Endothelial cell of umbilical vein (primary cell): ENCODE results near the gene CAND1. TPM values are rescaled to one million over a fixed set of nuclear protein-coding genes. Genes with fewer than 3 reads are reported as not detected.

Experiments
- BruUV-seq: library from RNA; stranded (reverse); fragments of 400-500 nt; replicated peaks from 2 replicates; lab custom pipeline; 2021; lab: Mats Ljungman, UMichigan
- CTCF ChIA-PET: fragments of 300-600, 350-600 bp; sonication (Branson Sonifier 250); formaldehyde crosslinking; loops from one replicate; lab custom pipeline; 2021; ENCODE audit warnings: antibody characterized with exemption, inconsistent platforms; lab: Charles Lee
- POLR2A ChIA-PET: fragments of 300-600, 350-600 bp; sonication (Branson Sonifier 250); formaldehyde crosslinking; loops from one replicate; lab custom pipeline; 2021; ENCODE audit warnings: antibody characterized with exemption, inconsistent platforms; lab: Charles Lee
- DNase-seq: peaks from one replicate; pipeline ENCODE4 v3.0.0-alpha.2; 2011; ENCODE audit warnings: low read depth, low spot score
- FAIRE-seq: peaks from 2 replicates; lab custom pipeline; 2011; peaks lifted over from hg19 to GRCh38; lab: Jason Lieb, UNC
- H2AFZ ChIP-seq: 2 replicates; pipeline ENCODE4 v1.6.0; 2012; ENCODE audit warnings: low read depth, low read length, control low read depth, inconsistent platforms
- H3K27ac ChIP-seq: 2 replicates; pipeline ENCODE4 v1.5.1; 2011; ENCODE audit warnings: low read depth, mild to moderate bottlenecking, control low read depth, low read length, moderate library complexity; ENCODE audit not compliant: insufficient read depth
- H3K27me3 ChIP-seq, 2 experiments: 2 replicates each; pipeline versions ENCODE4 v1.6.0 to v1.6.1; 2011; ENCODE audit warnings: low read length in 2 of 2, mixed read lengths in 1 of 2; ENCODE audit not compliant: control insufficient read depth in 2 of 2, insufficient read depth in 2 of 2
- H3K36me3 ChIP-seq, 2 experiments: 2 replicates in 1 of 2; 3 replicates in 1 of 2; pipeline ENCODE4 v1.5.1; 2011; ENCODE audit warnings: low read length in 2 of 2, mild to moderate bottlenecking in 1 of 2, moderate library complexity in 1 of 2; ENCODE audit not compliant: control insufficient read depth in 2 of 2, insufficient read depth in 2 of 2; ENCODE audit errors: extremely low read depth in 1 of 2
- H3K4me1 ChIP-seq: 3 replicates; pipeline ENCODE4 v1.5.1; 2011; ENCODE audit warnings: mild to moderate bottlenecking, low read length; ENCODE audit not compliant: control insufficient read depth, insufficient read depth; ENCODE audit errors: extremely low read depth
- H3K4me2 ChIP-seq: 2 replicates; pipeline ENCODE4 v1.6.1; 2011; ENCODE audit warnings: low read length, control low read depth, mixed read lengths; ENCODE audit not compliant: insufficient read depth
- H3K4me3 ChIP-seq, 3 experiments: fragments of 200-600 bp in 1 of 3; sonication (generic), shearing (Covaris generic) in 1 of 3; replicated peaks in 1 of 3; 2 replicates each; pipeline ENCODE4 v1.5.1; 2011 to 2016; ENCODE audit warnings: control low read depth in 3 of 3, low read length in 3 of 3, mild to moderate bottlenecking in 2 of 3, inconsistent platforms in 1 of 3, low read depth in 1 of 3, moderate library complexity in 1 of 3; ENCODE audit not compliant: insufficient read depth in 1 of 3
- H3K79me2 ChIP-seq: 2 replicates; pipeline ENCODE4 v1.6.0; 2012; ENCODE audit warnings: low read length, inconsistent platforms; ENCODE audit not compliant: control insufficient read depth, insufficient read depth
- H3K9ac ChIP-seq: replicated peaks from 2 replicates; pipeline ENCODE3; 2011; ENCODE audit warnings: low read length, control low read depth; ENCODE audit not compliant: insufficient read depth; ENCODE audit errors: extremely low read depth
- H3K9me1 ChIP-seq: replicated peaks from 3 replicates; pipeline ENCODE4 v1.6.0; 2011; ENCODE audit warnings: mild to moderate bottlenecking, low read length; ENCODE audit not compliant: control insufficient read depth, insufficient read depth; ENCODE audit errors: extremely low read depth
- H3K9me3 ChIP-seq: replicated peaks from 2 replicates; pipeline ENCODE4 v1.5.1; 2012; ENCODE audit warnings: low read length, inconsistent platforms; ENCODE audit not compliant: control insufficient read depth, insufficient read depth
- H4K20me1 ChIP-seq: replicated peaks from 2 replicates; pipeline ENCODE3; 2011; ENCODE audit warnings: mild to moderate bottlenecking, low read length; ENCODE audit not compliant: control insufficient read depth, insufficient read depth; ENCODE audit errors: extremely low read depth
- CTCF ChIP-seq, 2 donors: IDR thresholded peaks; 1 replicate in 1 of 2; 2 replicates in 1 of 2; pipeline ENCODE4 v1.5.1; 2011; ENCODE audit warnings: low read length in 2 of 2, mild to moderate bottlenecking in 2 of 2, moderate library complexity in 2 of 2, control low read depth in 1 of 2, inconsistent platforms in 1 of 2, low read depth in 1 of 2; ENCODE audit not compliant: insufficient read depth in 1 of 2; ENCODE audit errors: extremely low read depth in 1 of 2
- FOS ChIP-seq: IDR thresholded peaks from 2 replicates; pipeline ENCODE4 v1.6.1; 2011; ENCODE audit warnings: mild to moderate bottlenecking, low read length, moderate library complexity, borderline replicate concordance; ENCODE audit not compliant: insufficient read depth
- GATA2 ChIP-seq: IDR thresholded peaks from 2 replicates; pipeline ENCODE4 v1.7.0; 2011; ENCODE audit warnings: low read depth, mild to moderate bottlenecking, moderate library complexity, mixed read lengths, low read length; ENCODE audit not compliant: insufficient read length, insufficient read depth
- JUN ChIP-seq: IDR thresholded peaks from 2 replicates; pipeline ENCODE4 v1.6.1; 2011; ENCODE audit warnings: borderline replicate concordance, low read depth; ENCODE audit not compliant: insufficient read length, insufficient read depth
- MAX ChIP-seq: IDR thresholded peaks from 2 replicates; pipeline ENCODE4 v1.6.1; 2011; ENCODE audit not compliant: insufficient read depth, insufficient read length
- MYC ChIP-seq: IDR thresholded peaks from one replicate; pipeline ENCODE4 v1.6.1; 2011; ENCODE audit warnings: mild to moderate bottlenecking, low read depth, low read length
- POLR2A ChIP-seq: IDR thresholded peaks from 2 replicates; pipeline ENCODE4 v1.6.1; 2012; ENCODE audit warnings: low read depth, mild to moderate bottlenecking, control low read depth, low read length
- POLR2AphosphoS5 ChIP-seq: IDR thresholded peaks from 2 replicates; pipeline ENCODE4 v1.6.1; 2012; ENCODE audit warnings: low read depth, mild to moderate bottlenecking, control low read depth, low read length, moderate library complexity; ENCODE audit not compliant: insufficient read depth
- dilution Hi-C: fragments of 300-500 bp; cut with MboI; formaldehyde crosslinking; loops from one replicate; pipeline ENCODE4 v1.15.0; 2019; ENCODE audit warnings: low sequenced_read_pairs; ENCODE audit not compliant: extremely low pct_ligation_motif_present
- intact Hi-C: fragments of 100-400 bp; cut with micrococcal nuclease; formaldehyde crosslinking; loops from one replicate; pipeline ENCODE4 v1.10.0; 2022
- polyA plus RNA-seq, 4 experiments: library from polyadenylated mRNA; depleted of rRNA in 3 of 4; stranded (reverse) in 3 of 4; unstranded in 1 of 4; fragments of >200 nt; gene quantifications; 2 replicates each; pipeline versions ENCODE4 v1.2.1 to v1.2.3, GENCODE V29; 2011 to 2012; ENCODE audit warnings: missing spikeins in 1 of 4
- total RNA-seq: library from RNA; stranded (reverse); gene quantifications from 2 replicates; pipeline ENCODE4 v1.2.3, GENCODE V29; 2021

The CAND1 gene
- total and polyA plus RNA-seq, 2 donors (not counting 3 experiments of a cell fraction or from before 2014, with no cell fraction given), result 28.3 to 128 TPM

GRCh38 chr12:67241482-67241881 lies 27.7 kb upstream of the CAND1 start:
- H3K4me2 ChIP-seq, result no peak overlapping the region
- no peaks in the 10 kb centered on the region for H3K79me2 ChIP-seq
- no peaks in the 10 kb centered on the region for H4K20me1 ChIP-seq
- intact Hi-C loops, result no loop called here
- ChIA-PET CTCF (no interaction called here), POLR2A (no interaction called here)
- no peaks in the 10 kb centered on the region for H3K36me3 ChIP-seq
- dilution Hi-C loops, result no loop called here
- no peak for TF ChIP-seq MYC
- no peak for TF ChIP-seq POLR2A
- TF ChIP-seq JUN, result no peak
- TF ChIP-seq CTCF (IDR thresholded peaks at IDR 0.05; ENCODE audit: extremely low read depth in 1 of 2, insufficient read depth in 1 of 2, low read depth in 1 of 2, low read length in 2 of 2), result no peak
- FAIRE-seq (no peak), DNase-seq (no peak)
- H3K9ac ChIP-seq, result no peak overlapping the region
- no peak overlapping the region for H2AFZ ChIP-seq
- BruUV-seq, result no TSS peak
- H3K9me3 ChIP-seq, result no peaks in the 10 kb centered on the region
- no peaks in the 10 kb centered on the region for H3K27me3 ChIP-seq
- no peaks in the 10 kb centered on the region for H3K4me1 ChIP-seq
- no peak overlapping the region for H3K27ac ChIP-seq
- no peak overlapping the region for H3K4me3 ChIP-seq
- no peaks in the 10 kb centered on the region for H3K9me1 ChIP-seq

- Histone ChIP-seq H2AFZ (no peak overlapping the region), H3K4me1 (no peaks in the 10 kb centered on the region), H3K4me3 (no peak overlapping the region), H4K20me1 (no peaks in the 10 kb centered on the region), H3K4me2 (no peak overlapping the region), H3K9ac (no peak overlapping the region), H3K27me3 (no peaks in the 10 kb centered on the region), H3K79me2 (no peaks in the 10 kb centered on the region), H3K27ac (no peak overlapping the region), H3K36me3 (no peaks in the 10 kb centered on the region), H3K9me3 (no peaks in the 10 kb centered on the region), H3K9me1 (no peaks in the 10 kb centered on the region)
- intact Hi-C loops (no loop called here), dilution Hi-C loops (no loop called here)
- TF ChIP-seq GATA2, result no peak
- TF ChIP-seq POLR2A, result no peak
- TF ChIP-seq FOS, result no peak
- no peak for TF ChIP-seq CTCF (IDR thresholded peaks at IDR 0.05; ENCODE audit: extremely low read depth in 1 of 2, insufficient read depth in 1 of 2, low read depth in 1 of 2, low read length in 2 of 2)
- no peak for TF ChIP-seq MAX
- no peak for TF ChIP-seq JUN
- no peak for TF ChIP-seq POLR2AphosphoS5
- CTCF ChIA-PET, result no interaction called here
- FAIRE-seq, result no peak
- no TSS peak for BruUV-seq
- POLR2A ChIA-PET, result no interaction called here
- DNase-seq, result no peak
Observed at GRCh38 chr12:67243260-67243659, 25.9 kb upstream of the CAND1 start.
